ENCODE results near the gene MEF2A. TPM values are rescaled to one million over a fixed set of nuclear protein-coding genes. Genes with fewer than 3 reads are reported as not detected.

MEF2A gene
- total RNA-seq, 1 experiment from 2014 or later, result 19.6 TPM

DNA sequence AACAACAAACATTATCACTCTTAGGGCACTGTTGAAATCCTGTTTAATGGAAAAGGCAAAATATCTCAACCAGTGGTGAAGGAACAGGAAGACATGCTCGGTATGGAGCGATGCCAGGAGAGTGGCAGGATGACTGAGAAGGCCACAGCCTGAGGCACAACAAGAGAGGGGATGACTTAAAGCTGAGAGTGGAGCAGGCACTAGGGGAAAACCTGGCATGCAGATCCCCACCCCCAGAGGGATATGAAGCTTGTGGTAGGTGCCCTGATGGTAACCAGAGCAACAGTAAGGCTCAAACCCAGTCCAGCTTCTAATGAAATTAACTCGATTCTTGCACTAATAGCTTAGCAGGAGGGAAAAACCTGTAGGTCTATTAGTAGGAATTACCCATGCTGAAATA, 127.0 kb downstream of the MEF2A start:
- Mint-ChIP-seq H3K27me3 (ENCODE audit: insufficient read depth, unreplicated experiment) (no peaks in the 10 kb centered on the region), H3K27ac (ENCODE audit: unreplicated experiment) (no peak overlapping the region), H3K9me3 (ENCODE audit: unreplicated experiment) (no peaks in the 10 kb centered on the region), H3K36me3 (ENCODE audit: insufficient read depth, unreplicated experiment) (peaks cover 6% of the 10 kb centered on the region), H3K4me3 (ENCODE audit: unreplicated experiment) (no peak overlapping the region), H3K4me1 (ENCODE audit: low read depth, unreplicated experiment) (no peaks in the 10 kb centered on the region)
- TF ChIP-seq, protein P1, sequence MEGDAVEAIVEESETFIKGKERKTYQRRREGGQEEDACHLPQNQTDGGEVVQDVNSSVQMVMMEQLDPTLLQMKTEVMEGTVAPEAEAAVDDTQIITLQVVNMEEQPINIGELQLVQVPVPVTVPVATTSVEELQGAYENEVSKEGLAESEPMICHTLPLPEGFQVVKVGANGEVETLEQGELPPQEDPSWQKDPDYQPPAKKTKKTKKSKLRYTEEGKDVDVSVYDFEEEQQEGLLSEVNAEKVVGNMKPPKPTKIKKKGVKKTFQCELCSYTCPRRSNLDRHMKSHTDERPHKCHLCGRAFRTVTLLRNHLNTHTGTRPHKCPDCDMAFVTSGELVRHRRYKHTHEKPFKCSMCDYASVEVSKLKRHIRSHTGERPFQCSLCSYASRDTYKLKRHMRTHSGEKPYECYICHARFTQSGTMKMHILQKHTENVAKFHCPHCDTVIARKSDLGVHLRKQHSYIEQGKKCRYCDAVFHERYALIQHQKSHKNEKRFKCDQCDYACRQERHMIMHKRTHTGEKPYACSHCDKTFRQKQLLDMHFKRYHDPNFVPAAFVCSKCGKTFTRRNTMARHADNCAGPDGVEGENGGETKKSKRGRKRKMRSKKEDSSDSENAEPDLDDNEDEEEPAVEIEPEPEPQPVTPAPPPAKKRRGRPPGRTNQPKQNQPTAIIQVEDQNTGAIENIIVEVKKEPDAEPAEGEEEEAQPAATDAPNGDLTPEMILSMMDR (IDR thresholded peaks at IDR 0.05; ENCODE audit: insufficient read depth in 1 of 2, low read depth in 1 of 2, low read length in 1 of 2, severe bottlenecking in 1 of 2, unreplicated experiment in 1 of 2), result no peak
- no peak for DNase-seq
- Histone ChIP-seq H3K36me3 (ENCODE audit: control insufficient read depth, insufficient read depth, low read length) (no peaks in the 10 kb centered on the region), H3K4me3 (ENCODE audit: low read depth, low read length) (no peak overlapping the region), H3K27me3 (replicated peaks; ENCODE audit: control insufficient read depth, insufficient read depth, low read length) (no peaks in the 10 kb centered on the region), H3K4me1 (no peaks in the 10 kb centered on the region), H3K9me3 (no peaks in the 10 kb centered on the region)
- intact Hi-C loops (cut with micrococcal nuclease; ENCODE audit: unreplicated experiment), result no loop called here
- ChIA-PET CTCF (no interaction called here), POLR2A (no interaction called here)
- BruUV-seq (replicated peaks), result no TSS peak

DNA sequence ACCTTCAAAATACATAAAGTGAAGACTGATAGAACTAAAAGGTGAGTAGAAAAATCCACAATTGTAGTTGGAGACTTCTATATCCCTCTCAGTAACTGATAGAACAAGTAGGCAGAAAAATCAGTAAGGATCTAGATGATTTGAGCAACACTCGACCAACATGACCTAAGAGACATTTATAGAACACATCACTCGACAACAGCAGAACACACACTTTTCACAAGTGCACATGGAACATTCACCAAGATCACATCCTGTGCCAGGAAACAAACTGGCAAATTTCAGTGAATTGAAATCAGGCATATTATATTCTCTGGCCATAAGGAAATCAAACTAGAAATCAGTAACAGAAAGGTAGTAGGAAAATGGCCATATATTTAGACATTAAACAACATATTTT, 130.3 kb downstream of the MEF2A start:
- H3K27me3 Mint-ChIP-seq (ENCODE audit: insufficient read depth, unreplicated experiment), result no peaks in the 10 kb centered on the region
- no peaks in the 10 kb centered on the region for H3K9me3 Mint-ChIP-seq (ENCODE audit: unreplicated experiment)
- POLR2A ChIA-PET, result no interaction called here
- TF ChIP-seq, protein P1 (IDR thresholded peaks at IDR 0.05; ENCODE audit: insufficient read depth in 1 of 2, low read depth in 1 of 2, low read length in 1 of 2, severe bottlenecking in 1 of 2, unreplicated experiment in 1 of 2), result no peak
- CTCF ChIA-PET, result no interaction called here
- H3K4me3 ChIP-seq (ENCODE audit: low read depth, low read length), result no peak overlapping the region
- no peaks in the 10 kb centered on the region for H3K4me1 Mint-ChIP-seq (ENCODE audit: low read depth, unreplicated experiment)
- no peak for DNase-seq
- H3K36me3 Mint-ChIP-seq (ENCODE audit: insufficient read depth, unreplicated experiment), result no peaks in the 10 kb centered on the region
- H3K4me3 Mint-ChIP-seq (ENCODE audit: unreplicated experiment), result no peak overlapping the region
- no peaks in the 10 kb centered on the region for H3K4me1 ChIP-seq
- H3K27ac Mint-ChIP-seq (ENCODE audit: unreplicated experiment), result no peak overlapping the region
- intact Hi-C loops (cut with micrococcal nuclease; ENCODE audit: unreplicated experiment), result no loop called here
- no peaks in the 10 kb centered on the region for H3K27me3 ChIP-seq (replicated peaks; ENCODE audit: control insufficient read depth, insufficient read depth, low read length)
- no TSS peak for BruUV-seq (replicated peaks)
- H3K36me3 ChIP-seq (ENCODE audit: control insufficient read depth, insufficient read depth, low read length), result no peaks in the 10 kb centered on the region
- no peaks in the 10 kb centered on the region for H3K9me3 ChIP-seq

DNA sequence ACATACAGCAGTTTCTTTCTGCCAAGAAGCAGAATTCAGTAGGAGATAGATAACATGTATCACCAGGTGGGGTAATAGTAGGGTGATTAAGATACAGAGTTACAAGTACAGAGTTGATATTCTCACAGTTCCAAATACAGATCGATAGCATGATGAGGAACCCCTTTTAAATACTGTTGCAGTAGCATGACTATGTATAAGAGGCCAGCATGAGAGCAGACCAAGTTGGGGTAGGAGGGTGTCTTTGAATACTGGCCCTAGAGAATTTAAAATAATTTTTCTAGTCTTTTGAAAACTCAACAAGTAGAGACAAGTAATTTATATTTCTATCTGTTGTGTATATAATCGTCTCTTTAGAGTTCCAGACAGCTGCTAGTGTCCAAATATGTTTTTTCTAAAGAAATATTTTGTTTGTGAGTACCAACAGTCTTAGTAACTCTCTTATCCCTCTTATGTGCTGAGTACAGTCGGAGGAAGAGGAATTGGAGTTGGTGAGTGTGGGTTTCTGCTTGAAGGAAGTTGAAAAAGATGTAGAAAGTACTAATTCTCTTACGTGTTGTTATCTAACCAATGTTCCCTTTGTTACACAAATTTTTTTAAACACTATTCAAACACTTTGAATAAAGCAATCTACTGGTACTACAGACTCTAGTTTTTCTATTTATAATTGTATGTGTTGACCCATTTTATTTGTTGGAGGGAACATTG, 137.3 kb downstream of the MEF2A start:
- no peak overlapping the region for H3K4me3 ChIP-seq (ENCODE audit: low read depth, low read length)
- ChIA-PET POLR2A (no interaction called here), CTCF (interaction anchor here (0.6 to 2.1 kb wide), 4 partner anchors 12 to 430 kb away, joined by 4 to 38 read pairs (median 18); partner anchors contain the start of gene LYSMD4)
- Mint-ChIP-seq H3K9me3 (ENCODE audit: unreplicated experiment) (no peaks in the 10 kb centered on the region), H3K36me3 (ENCODE audit: insufficient read depth, unreplicated experiment) (no peaks in the 10 kb centered on the region), H3K4me3 (ENCODE audit: unreplicated experiment) (no peak overlapping the region), H3K27me3 (ENCODE audit: insufficient read depth, unreplicated experiment) (no peaks in the 10 kb centered on the region), H3K27ac (ENCODE audit: unreplicated experiment) (no peak overlapping the region), H3K4me1 (ENCODE audit: low read depth, unreplicated experiment) (peaks cover 12% of the 10 kb centered on the region)
- no peak for DNase-seq
- TF ChIP-seq, protein P1 (IDR thresholded peaks at IDR 0.05; ENCODE audit: insufficient read depth in 1 of 2, low read depth in 1 of 2, low read length in 1 of 2, severe bottlenecking in 1 of 2, unreplicated experiment in 1 of 2), result no peak
- intact Hi-C loops (cut with micrococcal nuclease; ENCODE audit: unreplicated experiment), result loop anchor here (5.0 kb wide), 2 partner anchors 136 to 196 kb away; partner anchors contain the start of gene MEF2A
- H3K27me3 ChIP-seq (replicated peaks; ENCODE audit: control insufficient read depth, insufficient read depth, low read length), result no peaks in the 10 kb centered on the region
- no TSS peak for BruUV-seq (replicated peaks)
- peaks cover 3% of the 10 kb centered on the region; the same call in 1 of the 2 replicates for H3K4me1 ChIP-seq
- no peaks in the 10 kb centered on the region for H3K9me3 ChIP-seq
- H3K36me3 ChIP-seq (ENCODE audit: control insufficient read depth, insufficient read depth, low read length), result no peaks in the 10 kb centered on the region

Measured in Caco-2 (cell line).